Activated CD8-positive, alpha-beta T cell treated with anti-CD3 and anti-CD28 coated beads for 36 hours (primary cell): Measurements from ENCODE around the gene AGAP1. TPM values are rescaled to one million over a fixed set of nuclear protein-coding genes. Genes with fewer than 3 reads are reported as not detected.

Source experiments
- ATAC-seq: fragments of 200-7000 bp; cut with Tn5 transposase; one replicate; pipeline ENCODE4 v1.10.0; 2021; ENCODE audit warnings: mild to moderate bottlenecking, moderate library complexity
- CTCF ChIA-PET: fragments of 350-600 bp; sonication (Branson Sonifier 250); formaldehyde crosslinking; loops from one replicate; lab custom pipeline; 2021; ENCODE audit warnings: antibody characterized with exemption; lab: Charles Lee
- POLR2A ChIA-PET: fragments of 350-600 bp; sonication (Branson Sonifier 250); formaldehyde crosslinking; loops from one replicate; lab custom pipeline; 2021; ENCODE audit warnings: antibody characterized with exemption; lab: Charles Lee
- DNase-seq: peaks from one replicate; pipeline ENCODE4 v3.0.0-alpha.2; 2020
- H3K27ac Mint-ChIP-seq: one replicate; pipeline ENCODE4 v1.8.0; 2021; ENCODE audit warnings: mild to moderate bottlenecking, mixed read lengths
- H3K27me3 Mint-ChIP-seq: one replicate; pipeline ENCODE4 v1.8.0; 2021; ENCODE audit warnings: mixed read lengths
- H3K36me3 Mint-ChIP-seq: one replicate; pipeline ENCODE4 v1.8.0; 2021; ENCODE audit warnings: low read depth, mixed read lengths
- H3K4me1 Mint-ChIP-seq: one replicate; pipeline ENCODE4 v1.8.0; 2021; ENCODE audit warnings: low read depth, mixed read lengths
- H3K4me3 Mint-ChIP-seq: one replicate; pipeline ENCODE4 v1.8.0; 2021; ENCODE audit warnings: mild to moderate bottlenecking, moderate library complexity, mixed read lengths
- H3K9me3 Mint-ChIP-seq: one replicate; pipeline ENCODE4 v1.8.0; 2021; ENCODE audit warnings: mixed read lengths
- CTCF ChIP-seq: fragments of 200-600 bp; IDR thresholded peaks from one replicate; pipeline ENCODE4 v1.8.0; 2022; ENCODE audit warnings: antibody characterized with exemption, mild to moderate bottlenecking
- intact Hi-C: fragments of 100-400 bp; cut with micrococcal nuclease; formaldehyde crosslinking; loops from one replicate; pipeline ENCODE4 v1.10.0; 2022
- total RNA-seq, 2 experiments: library from RNA; stranded (reverse); gene quantifications; one replicate each; pipeline ENCODE4 v1.2.3, GENCODE V29; 2021

Gene AGAP1
- total RNA-seq, 2 experiments from 2014 or later = 2.5 to 2.9 TPM

DNA sequence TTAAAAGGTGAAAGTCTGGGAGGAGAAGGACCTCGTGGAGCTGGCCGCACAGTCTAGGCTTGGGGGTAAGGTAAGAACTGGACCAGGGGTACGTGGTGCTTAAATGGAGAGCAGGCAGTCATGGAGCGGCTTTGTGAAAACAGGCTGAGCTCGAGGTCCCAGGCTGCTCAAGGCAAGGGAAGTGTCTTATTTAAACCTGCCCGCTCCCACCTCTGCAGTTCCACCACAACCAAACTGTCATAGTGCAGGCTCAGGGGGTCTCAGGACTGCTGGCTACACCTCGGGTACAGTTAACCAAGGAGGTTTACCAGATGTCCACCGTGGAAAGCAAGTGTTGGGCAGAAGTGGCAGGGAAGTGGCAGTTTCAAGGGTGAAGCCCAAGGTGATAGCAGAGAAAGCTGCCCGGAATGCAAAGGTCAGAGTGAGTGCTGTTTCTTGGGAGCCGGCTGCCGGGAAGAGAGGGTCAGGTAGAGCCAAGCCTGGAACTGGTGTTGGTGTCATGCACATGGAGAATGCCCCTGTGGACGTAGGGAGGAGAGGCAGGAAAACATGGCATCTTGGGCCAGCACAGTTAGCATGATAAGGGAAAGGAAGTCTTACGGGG is 471.0 kb downstream of the AGAP1 start:
- no peaks in the 10 kb centered on the region for H3K27me3 Mint-ChIP-seq
- POLR2A ChIA-PET = no interaction called here

DNA sequence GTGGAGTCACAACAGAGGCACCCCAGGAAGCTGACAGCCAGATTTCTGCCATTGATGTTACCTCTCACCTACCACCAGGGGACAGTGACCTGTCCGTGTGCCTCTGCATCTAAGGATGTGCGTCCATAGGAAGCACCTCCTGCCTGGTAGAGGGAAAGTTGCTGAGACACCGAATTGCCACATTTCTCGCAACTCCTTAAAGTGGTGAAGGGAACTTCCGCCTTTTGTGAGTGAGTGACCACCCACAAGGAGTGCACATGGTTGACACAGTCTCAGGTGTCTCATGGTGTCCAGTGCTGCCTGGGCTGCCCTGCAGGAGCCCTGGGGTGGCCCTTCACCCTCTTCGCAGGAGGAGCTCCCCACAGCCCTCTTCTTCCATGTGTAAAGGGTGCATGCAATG is 472.6 kb downstream of the AGAP1 start:
- POLR2A ChIA-PET = no interaction called here
- no peak for DNase-seq
- no peak for TF ChIP-seq CTCF
- Mint-ChIP-seq H3K4me3 (no peak overlapping the region), H3K27me3 (no peaks in the 10 kb centered on the region), H3K27ac (no peak overlapping the region), H3K9me3 (no peaks in the 10 kb centered on the region), H3K4me1 (no peaks in the 10 kb centered on the region), H3K36me3 (no peaks in the 10 kb centered on the region)
- CTCF ChIA-PET = no interaction called here
- no peak for ATAC-seq
- intact Hi-C loops = no loop called here

More for the DNA sequence above, 471.0 kb downstream of the AGAP1 start:
- DNase-seq (no peak), ATAC-seq (no peak)
- no peak for TF ChIP-seq CTCF
- intact Hi-C loops = no loop called here
- H3K4me3 Mint-ChIP-seq = no peak overlapping the region
- no peaks in the 10 kb centered on the region for H3K4me1 Mint-ChIP-seq
- H3K27ac Mint-ChIP-seq = no peak overlapping the region
- H3K9me3 Mint-ChIP-seq = no peaks in the 10 kb centered on the region
- CTCF ChIA-PET = interaction anchor here (1.5 kb wide), 1 partner anchor 31 kb away, joined by 4 read pairs; no protein-coding TSS in a partner anchor
- no peaks in the 10 kb centered on the region for H3K36me3 Mint-ChIP-seq

- no peak for ATAC-seq
- CTCF ChIA-PET = no interaction called here
- TF ChIP-seq CTCF = no peak
- Mint-ChIP-seq H3K4me3 (no peak overlapping the region), H3K4me1 (no peaks in the 10 kb centered on the region), H3K9me3 (no peaks in the 10 kb centered on the region), H3K36me3 (no peaks in the 10 kb centered on the region), H3K27me3 (no peaks in the 10 kb centered on the region), H3K27ac (no peak overlapping the region)
- POLR2A ChIA-PET = no interaction called here
- DNase-seq = no peak
- intact Hi-C loops = no loop called here
Observed at GRCh38 chr2:235966932-235967757, 473.3 kb downstream of the AGAP1 start.

- Mint-ChIP-seq H3K27me3 (no peaks in the 10 kb centered on the region), H3K4me1 (no peaks in the 10 kb centered on the region), H3K4me3 (no peak overlapping the region), H3K9me3 (no peaks in the 10 kb centered on the region), H3K36me3 (no peaks in the 10 kb centered on the region), H3K27ac (no peak overlapping the region)
- no peak for TF ChIP-seq CTCF
- ChIA-PET CTCF (no interaction called here), POLR2A (no interaction called here)
- no peak for DNase-seq
- ATAC-seq = no peak
- intact Hi-C loops = no loop called here
Observed at GRCh38 chr2:235968155-235968554, 474.3 kb downstream of the AGAP1 start.
